ENCODE measurements around the gene CCDC146. TPM values are rescaled to one million over a fixed set of nuclear protein-coding genes. Genes with fewer than 3 reads are reported as not detected.

The CCDC146 gene
- total and polyA plus RNA-seq, 10 of the 15 experiments (the other 5 are each of a cell fraction or from before 2014, with no cell fraction given): 0.28 to 5.3 (median 1.3) TPM

DNA sequence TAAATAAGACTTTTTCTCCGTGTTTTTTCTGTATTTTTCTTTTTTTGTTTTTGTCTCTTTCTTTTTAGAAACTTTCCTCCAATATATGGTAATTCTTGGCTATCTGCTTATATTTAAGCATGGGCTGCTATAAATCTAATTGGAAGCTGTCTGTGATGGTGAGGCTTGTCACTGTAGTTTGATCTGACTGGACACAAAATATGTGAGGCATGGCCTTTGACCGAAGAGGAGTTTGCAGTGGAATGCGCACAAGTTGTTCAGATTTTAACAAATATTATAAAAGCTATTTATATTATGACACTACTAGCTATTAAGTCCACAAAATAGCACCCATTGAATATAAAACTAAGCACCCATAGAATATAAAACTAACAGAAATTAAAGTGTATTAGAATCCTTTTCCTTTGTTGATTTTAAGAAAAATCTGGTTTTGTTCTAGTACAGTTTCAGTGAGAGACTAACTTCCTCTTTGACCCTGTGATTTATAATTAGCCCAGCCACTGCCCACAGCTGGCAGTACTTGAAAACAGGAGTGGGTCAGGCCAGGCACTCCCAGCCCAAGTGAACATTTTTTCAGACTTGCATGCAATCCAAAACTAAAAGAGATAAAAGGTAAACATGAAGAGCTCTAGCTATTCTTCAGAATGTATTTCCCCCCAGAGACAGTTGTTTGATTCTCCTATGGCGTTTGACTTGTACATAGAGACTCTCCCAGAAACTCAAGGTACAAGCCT, 147.1 kb downstream of the CCDC146 start (continued):
- TF ChIP-seq NFXL1 (IDR thresholded peaks at IDR 0.05; ENCODE audit: borderline replicate concordance) (no peak), KDM1A (IDR thresholded peaks at IDR 0.05; ENCODE audit: borderline replicate concordance) (no peak), TARDBP (IDR thresholded peaks at IDR 0.05; ENCODE audit: borderline replicate concordance) (no peak), RUNX3 (IDR thresholded peaks at IDR 0.05; ENCODE audit: low read length) (peak; percentile 63), SREBF1 (IDR thresholded peaks at IDR 0.05; ENCODE audit: low read length) (no peak), JUNB (IDR thresholded peaks at IDR 0.05) (peak; percentile 17; the same call in 1 of the 2 replicates), MEF2A (IDR thresholded peaks at IDR 0.05; ENCODE audit: insufficient read depth, low read depth, low read length) (peak; percentile 83), NFIC (IDR thresholded peaks at IDR 0.05; ENCODE audit: low read depth, low read length) (peak; percentile 46; the same call in 1 of the 2 replicates), IRF4 (IDR thresholded peaks at IDR 0.05; ENCODE audit: low read depth, low read length) (no peak), NBN (IDR thresholded peaks at IDR 0.05) (no peak), EZH2 (IDR thresholded peaks at IDR 0.05; ENCODE audit: borderline replicate concordance, control insufficient read depth, low read depth, low read length) (no peak), SMC3 (IDR thresholded peaks at IDR 0.05; ENCODE audit: borderline replicate concordance, low read length) (no peak), TCF3 (IDR thresholded peaks at IDR 0.05; ENCODE audit: borderline replicate concordance, insufficient read depth, low read depth, low read length) (0 out of 2 replicates have a peak, but pooled peaks have one; percentile 38), GATAD2B (conservative IDR thresholded peaks at IDR 0.05; ENCODE audit: low read depth) (no peak), POU2F2 (IDR thresholded peaks at IDR 0.05; ENCODE audit: borderline replicate concordance, low read depth, low read length) (no peak), WRNIP1 (IDR thresholded peaks at IDR 0.05; ENCODE audit: borderline replicate concordance, low read depth, low read length) (no peak), FOXM1 (IDR thresholded peaks at IDR 0.05; ENCODE audit: low read depth, low read length) (no peak), TCF7 (IDR thresholded peaks at IDR 0.05; ENCODE audit: borderline replicate concordance) (no peak), EED (IDR thresholded peaks at IDR 0.05; ENCODE audit: low read depth) (0 out of 2 replicates have a peak, but pooled peaks have one; percentile 30)
- TF ChIP-seq, protein P1, sequence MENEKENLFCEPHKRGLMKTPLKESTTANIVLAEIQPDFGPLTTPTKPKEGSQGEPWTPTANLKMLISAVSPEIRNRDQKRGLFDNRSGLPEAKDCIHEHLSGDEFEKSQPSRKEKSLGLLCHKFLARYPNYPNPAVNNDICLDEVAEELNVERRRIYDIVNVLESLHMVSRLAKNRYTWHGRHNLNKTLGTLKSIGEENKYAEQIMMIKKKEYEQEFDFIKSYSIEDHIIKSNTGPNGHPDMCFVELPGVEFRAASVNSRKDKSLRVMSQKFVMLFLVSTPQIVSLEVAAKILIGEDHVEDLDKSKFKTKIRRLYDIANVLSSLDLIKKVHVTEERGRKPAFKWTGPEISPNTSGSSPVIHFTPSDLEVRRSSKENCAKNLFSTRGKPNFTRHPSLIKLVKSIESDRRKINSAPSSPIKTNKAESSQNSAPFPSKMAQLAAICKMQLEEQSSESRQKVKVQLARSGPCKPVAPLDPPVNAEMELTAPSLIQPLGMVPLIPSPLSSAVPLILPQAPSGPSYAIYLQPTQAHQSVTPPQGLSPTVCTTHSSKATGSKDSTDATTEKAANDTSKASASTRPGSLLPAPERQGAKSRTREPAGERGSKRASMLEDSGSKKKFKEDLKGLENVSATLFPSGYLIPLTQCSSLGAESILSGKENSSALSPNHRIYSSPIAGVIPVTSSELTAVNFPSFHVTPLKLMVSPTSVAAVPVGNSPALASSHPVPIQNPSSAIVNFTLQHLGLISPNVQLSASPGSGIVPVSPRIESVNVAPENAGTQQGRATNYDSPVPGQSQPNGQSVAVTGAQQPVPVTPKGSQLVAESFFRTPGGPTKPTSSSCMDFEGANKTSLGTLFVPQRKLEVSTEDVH (IDR thresholded peaks at IDR 0.05; ENCODE audit: low read depth, partially characterized antibody): no peak
- TF ChIP-seq, protein P2, sequence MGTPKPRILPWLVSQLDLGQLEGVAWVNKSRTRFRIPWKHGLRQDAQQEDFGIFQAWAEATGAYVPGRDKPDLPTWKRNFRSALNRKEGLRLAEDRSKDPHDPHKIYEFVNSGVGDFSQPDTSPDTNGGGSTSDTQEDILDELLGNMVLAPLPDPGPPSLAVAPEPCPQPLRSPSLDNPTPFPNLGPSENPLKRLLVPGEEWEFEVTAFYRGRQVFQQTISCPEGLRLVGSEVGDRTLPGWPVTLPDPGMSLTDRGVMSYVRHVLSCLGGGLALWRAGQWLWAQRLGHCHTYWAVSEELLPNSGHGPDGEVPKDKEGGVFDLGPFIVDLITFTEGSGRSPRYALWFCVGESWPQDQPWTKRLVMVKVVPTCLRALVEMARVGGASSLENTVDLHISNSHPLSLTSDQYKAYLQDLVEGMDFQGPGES (IDR thresholded peaks at IDR 0.05): no peak
- TF ChIP-seq, protein P3, sequence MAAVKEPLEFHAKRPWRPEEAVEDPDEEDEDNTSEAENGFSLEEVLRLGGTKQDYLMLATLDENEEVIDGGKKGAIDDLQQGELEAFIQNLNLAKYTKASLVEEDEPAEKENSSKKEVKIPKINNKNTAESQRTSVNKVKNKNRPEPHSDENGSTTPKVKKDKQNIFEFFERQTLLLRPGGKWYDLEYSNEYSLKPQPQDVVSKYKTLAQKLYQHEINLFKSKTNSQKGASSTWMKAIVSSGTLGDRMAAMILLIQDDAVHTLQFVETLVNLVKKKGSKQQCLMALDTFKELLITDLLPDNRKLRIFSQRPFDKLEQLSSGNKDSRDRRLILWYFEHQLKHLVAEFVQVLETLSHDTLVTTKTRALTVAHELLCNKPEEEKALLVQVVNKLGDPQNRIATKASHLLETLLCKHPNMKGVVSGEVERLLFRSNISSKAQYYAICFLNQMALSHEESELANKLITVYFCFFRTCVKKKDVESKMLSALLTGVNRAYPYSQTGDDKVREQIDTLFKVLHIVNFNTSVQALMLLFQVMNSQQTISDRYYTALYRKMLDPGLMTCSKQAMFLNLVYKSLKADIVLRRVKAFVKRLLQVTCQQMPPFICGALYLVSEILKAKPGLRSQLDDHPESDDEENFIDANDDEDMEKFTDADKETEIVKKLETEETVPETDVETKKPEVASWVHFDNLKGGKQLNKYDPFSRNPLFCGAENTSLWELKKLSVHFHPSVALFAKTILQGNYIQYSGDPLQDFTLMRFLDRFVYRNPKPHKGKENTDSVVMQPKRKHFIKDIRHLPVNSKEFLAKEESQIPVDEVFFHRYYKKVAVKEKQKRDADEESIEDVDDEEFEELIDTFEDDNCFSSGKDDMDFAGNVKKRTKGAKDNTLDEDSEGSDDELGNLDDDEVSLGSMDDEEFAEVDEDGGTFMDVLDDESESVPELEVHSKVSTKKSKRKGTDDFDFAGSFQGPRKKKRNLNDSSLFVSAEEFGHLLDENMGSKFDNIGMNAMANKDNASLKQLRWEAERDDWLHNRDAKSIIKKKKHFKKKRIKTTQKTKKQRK (IDR thresholded peaks at IDR 0.05; ENCODE audit: low read depth, low read length): no peak

Data from GM12878 (cell line).